ENCODE data around the gene C6orf136. TPM values are rescaled to one million over a fixed set of nuclear protein-coding genes. Genes with fewer than 3 reads are reported as not detected.

C6orf136 gene
- polyA plus RNA-seq, 3 donors: 2.0 to 18.4 (median 2.7) TPM

DNA sequence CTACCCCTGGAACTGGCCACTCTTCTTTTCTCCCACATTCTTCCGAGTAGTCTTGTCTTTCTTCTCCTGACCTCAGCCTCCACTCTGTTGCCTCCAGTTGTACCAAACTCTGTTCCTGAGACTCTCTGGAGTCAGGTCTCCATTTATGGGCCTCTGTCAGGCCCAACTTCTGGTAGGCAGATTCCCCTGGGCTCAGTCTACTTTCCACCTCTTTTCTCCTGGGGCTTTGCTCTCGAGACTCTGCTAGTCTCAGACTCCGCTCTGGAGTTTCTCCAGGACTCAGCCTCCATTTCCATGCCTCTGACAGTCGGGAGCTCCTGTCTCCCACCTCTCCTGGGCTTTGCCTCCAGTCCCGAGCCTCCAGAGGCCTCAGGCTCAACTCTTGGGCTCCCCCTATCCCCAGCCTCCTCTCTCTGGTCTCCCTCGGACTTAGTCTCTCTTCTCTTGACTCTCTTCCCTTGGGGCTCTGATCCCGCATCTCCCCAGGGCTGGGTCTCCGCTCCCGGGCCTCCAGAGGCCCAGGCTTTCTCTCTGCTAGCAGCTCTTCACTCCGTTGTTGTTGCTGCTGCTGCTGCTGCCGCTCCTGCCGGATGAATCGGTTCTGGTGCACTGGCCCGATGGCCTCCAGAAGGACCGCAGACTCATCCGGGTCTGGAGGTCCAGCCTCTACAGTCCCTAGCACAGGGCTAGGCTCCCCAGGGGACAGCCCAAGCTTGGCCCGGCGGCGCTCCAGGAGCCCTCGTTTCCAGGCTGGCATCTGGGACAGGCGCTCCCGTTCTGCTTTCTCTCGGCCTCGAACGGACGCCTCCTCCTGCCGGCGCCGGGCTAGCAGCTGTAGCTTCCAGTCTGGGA lies 38.5 kb downstream of the C6orf136 start:
- peak overlapping the region; percentile 99 for H3K9ac ChIP-seq (ENCODE audit: insufficient read depth, low read length, poor library complexity, severe bottlenecking)
- TF ChIP-seq, protein P1, sequence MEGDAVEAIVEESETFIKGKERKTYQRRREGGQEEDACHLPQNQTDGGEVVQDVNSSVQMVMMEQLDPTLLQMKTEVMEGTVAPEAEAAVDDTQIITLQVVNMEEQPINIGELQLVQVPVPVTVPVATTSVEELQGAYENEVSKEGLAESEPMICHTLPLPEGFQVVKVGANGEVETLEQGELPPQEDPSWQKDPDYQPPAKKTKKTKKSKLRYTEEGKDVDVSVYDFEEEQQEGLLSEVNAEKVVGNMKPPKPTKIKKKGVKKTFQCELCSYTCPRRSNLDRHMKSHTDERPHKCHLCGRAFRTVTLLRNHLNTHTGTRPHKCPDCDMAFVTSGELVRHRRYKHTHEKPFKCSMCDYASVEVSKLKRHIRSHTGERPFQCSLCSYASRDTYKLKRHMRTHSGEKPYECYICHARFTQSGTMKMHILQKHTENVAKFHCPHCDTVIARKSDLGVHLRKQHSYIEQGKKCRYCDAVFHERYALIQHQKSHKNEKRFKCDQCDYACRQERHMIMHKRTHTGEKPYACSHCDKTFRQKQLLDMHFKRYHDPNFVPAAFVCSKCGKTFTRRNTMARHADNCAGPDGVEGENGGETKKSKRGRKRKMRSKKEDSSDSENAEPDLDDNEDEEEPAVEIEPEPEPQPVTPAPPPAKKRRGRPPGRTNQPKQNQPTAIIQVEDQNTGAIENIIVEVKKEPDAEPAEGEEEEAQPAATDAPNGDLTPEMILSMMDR (IDR thresholded peaks at IDR 0.05): peak; percentile 24
- peaks cover 57 to 72% of the 10 kb centered on the region in 2 donors for H3K4me1 ChIP-seq (ENCODE audit: control insufficient read depth in 1 of 2, insufficient read depth in 2 of 2, low read length in 2 of 2)
- H3K36me3 Mint-ChIP-seq: peaks cover 31 to 46% of the 10 kb centered on the region in 2 donors
- peak overlapping the region; percentile 100 for H3K4me2 ChIP-seq (replicated peaks; ENCODE audit: extremely low read depth, low read length, poor library complexity, severe bottlenecking)
- H3K27ac ChIP-seq (ENCODE audit: low read depth in 1 of 2, low read length in 2 of 2): peak overlapping the region; percentile 99
- H3K79me2 ChIP-seq (ENCODE audit: insufficient read depth, low read length): peaks cover 99% of the 10 kb centered on the region
- 17% methylated on average over 29 of the region's 29 CpGs for WGBS (ENCODE audit: insufficient coverage)
- H3K36me3 ChIP-seq (replicated peaks in 1 of 2; ENCODE audit: control insufficient read depth in 1 of 2, insufficient read depth in 2 of 2, low read length in 2 of 2): peaks cover 3% of the 10 kb centered on the region in 2 donors
- H3K4me1 Mint-ChIP-seq: peaks cover 60% of the 10 kb centered on the region
- H3K27ac Mint-ChIP-seq: peak overlapping the region; percentile 93 to 99 (median 97)
- DNase-seq: no peak
- H3K4me3 ChIP-seq (replicated peaks in 1 of 3; ENCODE audit: low read depth in 2 of 3, low read length in 3 of 3): peak overlapping the region; percentile 96 to 100 (median 96)
- peak overlapping the region; percentile 43 for H2AFZ ChIP-seq (ENCODE audit: insufficient read depth, low read depth, low read length, poor library complexity, severe bottlenecking)
- no peaks in the 10 kb centered on the region for H3K9me3 Mint-ChIP-seq
- intact Hi-C loops (cut with micrococcal nuclease): loop anchor here in 1 of 2 donors (2.0 kb wide), 1 partner anchor 35 kb away; the partner anchor contains the start of gene TUBB
- H3K4me3 Mint-ChIP-seq: peak overlapping the region; percentile 94 to 99
- peaks cover 0 to 5% (median 0%) of the 10 kb centered on the region in 3 donors for H3K27me3 Mint-ChIP-seq (ENCODE audit: low read depth in 3 of 3)
- no peaks in the 10 kb centered on the region for H3K9me3 ChIP-seq (replicated peaks in 1 of 2; ENCODE audit: control insufficient read depth in 1 of 2, insufficient read depth in 1 of 2, low read length in 2 of 2)
- H4K20me1 ChIP-seq (ENCODE audit: insufficient read depth, low read length): peaks cover 56% of the 10 kb centered on the region
- H3K27me3 ChIP-seq (ENCODE audit: control insufficient read depth in 2 of 2, insufficient read depth in 2 of 2, low read length in 2 of 2): no peaks in the 10 kb centered on the region

DNA sequence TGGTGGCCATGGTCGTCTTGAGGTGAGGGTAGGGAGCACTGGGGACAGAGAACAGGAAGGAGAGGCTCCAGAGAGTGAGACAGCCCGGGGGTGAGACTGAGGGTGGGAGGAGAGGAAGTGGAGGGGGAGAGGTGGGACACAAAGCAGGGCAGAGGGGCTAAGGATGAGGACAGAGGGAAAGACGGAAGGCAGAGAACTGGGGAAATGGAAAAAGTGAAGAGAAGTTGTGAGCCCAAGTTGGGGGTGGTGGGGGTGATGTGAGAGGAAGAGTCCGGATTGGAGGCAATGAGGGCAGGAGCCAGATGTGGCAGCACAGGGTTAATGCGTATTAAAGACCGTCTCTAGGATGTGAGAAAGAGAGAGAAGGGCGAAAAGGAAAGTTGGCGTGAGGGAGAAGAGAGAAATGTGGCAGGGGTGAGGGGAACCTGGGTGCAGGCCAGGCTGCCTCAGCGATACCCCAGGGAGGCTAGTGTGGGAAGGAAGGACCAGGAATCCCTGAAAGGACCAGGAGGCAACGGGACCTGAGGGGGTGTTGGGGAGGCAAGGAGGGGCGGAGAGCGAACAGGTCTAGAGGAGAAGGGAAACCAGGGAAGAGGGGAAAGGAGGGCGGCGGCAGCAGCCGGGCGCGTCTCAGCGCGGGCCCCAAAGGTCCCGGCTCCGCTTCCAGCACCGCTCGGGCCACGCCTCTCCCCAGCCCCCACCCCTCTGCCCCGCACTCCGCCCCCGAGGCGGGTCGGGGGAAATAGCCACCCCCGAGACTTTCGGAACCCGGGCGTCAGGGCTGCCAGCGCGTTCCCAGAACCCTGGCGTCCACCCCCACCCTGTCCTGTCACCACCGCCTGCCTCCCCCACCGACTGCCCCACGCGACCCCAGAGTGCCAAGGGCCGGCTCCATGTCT lies 39.3 kb downstream of the C6orf136 start, which contains the start of gene PPP1R18:
Gene PPP1R18, minus strand, starts transcription at position 637 of the 899 bp plus-strand sequence. Its CDS starts 627 bp downstream, at position 10.
- peak within 1 kb of the TSS; percentile 93 to 99 (median 97) for H3K27ac Mint-ChIP-seq
- Histone ChIP-seq H3K4me1 (ENCODE audit: control insufficient read depth in 1 of 2, insufficient read depth in 2 of 2, low read length in 2 of 2) (peaks cover 52 to 71% of the 10 kb centered on the region in 2 donors), H3K36me3 (replicated peaks in 1 of 2; ENCODE audit: control insufficient read depth in 1 of 2, insufficient read depth in 2 of 2, low read length in 2 of 2) (no peaks in the 10 kb centered on the region), H3K9me3 (replicated peaks in 1 of 2; ENCODE audit: control insufficient read depth in 1 of 2, insufficient read depth in 1 of 2, low read length in 2 of 2) (no peaks in the 10 kb centered on the region), H4K20me1 (ENCODE audit: insufficient read depth, low read length) (peaks cover 47% of the 10 kb centered on the region), H3K4me2 (replicated peaks; ENCODE audit: extremely low read depth, low read length, poor library complexity, severe bottlenecking) (peak within 1 kb of the TSS; percentile 100), H3K79me2 (ENCODE audit: insufficient read depth, low read length) (peaks cover 91% of the 10 kb centered on the region), H3K9ac (ENCODE audit: insufficient read depth, low read length, poor library complexity, severe bottlenecking) (peak within 1 kb of the TSS; percentile 99), H2AFZ (ENCODE audit: insufficient read depth, low read depth, low read length, poor library complexity, severe bottlenecking) (peak within 1 kb of the TSS; percentile 43), H3K27ac (ENCODE audit: low read depth in 1 of 2, low read length in 2 of 2) (peak within 1 kb of the TSS; percentile 99), H3K27me3 (ENCODE audit: control insufficient read depth in 2 of 2, insufficient read depth in 2 of 2, low read length in 2 of 2) (no peaks in the 10 kb centered on the region), H3K4me3 (replicated peaks in 1 of 3; ENCODE audit: low read depth in 2 of 3, low read length in 3 of 3) (peak within 1 kb of the TSS; percentile 96 to 100 (median 96))
- DNase-seq: peak; percentile 67 to 79 (median 78)
- H3K36me3 Mint-ChIP-seq: peaks cover 25 to 37% of the 10 kb centered on the region in 2 donors
- peaks cover 0 to 6% (median 0%) of the 10 kb centered on the region in 3 donors for H3K27me3 Mint-ChIP-seq (ENCODE audit: low read depth in 3 of 3)
- intact Hi-C loops (cut with micrococcal nuclease): loop anchor here in 1 of 2 donors (2.0 kb wide), 1 partner anchor 35 kb away; the partner anchor contains the start of gene TUBB
- TF ChIP-seq, protein P1 (IDR thresholded peaks at IDR 0.05): no peak
- no peaks in the 10 kb centered on the region for H3K9me3 Mint-ChIP-seq
- WGBS (ENCODE audit: insufficient coverage): 0% methylated on average over 21 of the region's 41 CpGs
- H3K4me1 Mint-ChIP-seq: peaks cover 59% of the 10 kb centered on the region
- peak within 1 kb of the TSS; percentile 94 to 99 for H3K4me3 Mint-ChIP-seq
